ELF-1 (cell line): Measurements from ENCODE around the gene NBPF20.
"Not testable (repeated sequence)": the region's sequence is repeated elsewhere in the genome, so short reads cannot be mapped to it uniquely, and the experiment has no call there.

Experiments used
- DNase-seq: peaks from one replicate; pipeline ENCODE4 v3.0.0-alpha.2; 2016; ENCODE audit warnings: low read depth, low spot score

NBPF20 gene

DNA sequence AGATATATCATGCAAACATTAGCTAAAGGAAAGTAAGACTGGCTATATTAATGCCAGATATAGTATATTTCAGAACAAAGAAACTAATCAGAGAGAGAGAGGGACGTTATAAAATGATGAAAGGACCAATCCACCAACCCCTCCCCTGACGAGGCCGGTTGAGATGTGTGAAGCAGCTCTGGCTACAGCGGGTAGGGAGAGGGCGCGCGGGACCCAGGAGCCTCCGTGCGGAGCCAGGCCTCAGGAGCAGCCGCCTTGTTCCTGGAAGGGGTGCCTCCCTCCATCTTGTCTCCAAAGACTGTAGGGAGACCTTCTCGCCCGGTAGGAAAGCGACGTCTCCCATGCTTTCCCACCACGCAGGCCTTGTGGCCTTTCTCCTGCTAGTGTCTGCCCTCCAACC lies 5.4 kb upstream of the NBPF20 start:
- DNase-seq: not testable (repeated sequence)

DNA sequence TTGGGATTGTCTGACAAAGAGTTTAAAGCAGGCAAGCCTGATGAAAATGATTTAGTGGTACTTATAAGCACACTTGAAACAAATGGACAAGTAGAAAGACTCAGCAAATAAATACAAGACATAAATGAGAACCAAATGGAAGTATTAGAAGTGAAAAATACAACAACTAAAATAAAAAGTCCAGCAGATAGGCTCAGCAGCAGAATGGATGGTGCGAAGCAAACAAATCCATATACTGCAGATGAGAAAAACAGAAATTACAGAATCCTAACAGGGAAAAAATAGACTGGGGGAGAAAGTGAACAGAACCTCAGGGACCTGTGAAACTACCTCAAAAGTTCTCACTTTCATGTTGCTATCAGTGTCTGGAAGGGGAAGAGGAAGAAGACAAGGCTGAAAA lies 3.9 kb upstream of the NBPF20 start:
- DNase-seq: not testable (repeated sequence)

DNA sequence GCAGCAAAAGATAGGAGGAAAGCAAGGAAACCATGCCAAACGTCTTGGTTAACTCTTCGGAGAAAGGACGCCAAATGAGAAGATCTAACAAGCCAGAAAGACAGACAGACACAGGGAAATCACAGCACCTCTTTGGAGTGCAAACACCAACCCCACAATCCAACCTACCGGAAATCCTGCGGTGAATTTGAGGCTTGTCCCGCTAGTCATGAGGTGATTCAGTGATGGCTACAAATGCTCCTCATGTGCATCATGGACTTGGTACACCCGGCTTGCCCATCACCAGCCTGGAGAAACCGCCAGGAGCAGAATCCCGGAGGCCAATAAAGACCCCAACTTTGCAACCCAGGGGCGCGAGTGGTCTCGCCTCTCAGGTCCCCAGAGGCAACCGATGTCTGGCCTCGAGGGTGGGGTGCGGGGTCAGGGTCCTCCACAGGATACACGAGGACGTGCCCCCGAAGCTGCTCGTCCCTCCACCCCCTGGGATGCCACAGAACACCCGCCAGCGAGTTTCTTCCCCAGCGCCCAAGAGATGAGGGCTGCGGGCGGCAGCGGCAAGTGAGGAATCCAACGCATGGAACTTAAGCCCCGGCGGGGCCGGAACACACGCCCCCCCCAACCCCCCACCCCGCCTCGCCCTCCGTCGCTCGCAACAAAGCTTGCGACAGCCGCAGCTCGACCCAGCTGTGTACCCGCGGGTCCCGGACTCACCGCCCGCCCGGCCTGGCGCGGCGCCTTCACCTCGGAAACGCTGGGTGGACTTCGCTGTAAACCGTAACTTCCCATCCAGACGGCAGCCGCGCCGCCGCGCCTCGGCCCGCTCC lies 579 bp downstream of the NBPF20 start:
- DNase-seq: peak; percentile 12

DNA sequence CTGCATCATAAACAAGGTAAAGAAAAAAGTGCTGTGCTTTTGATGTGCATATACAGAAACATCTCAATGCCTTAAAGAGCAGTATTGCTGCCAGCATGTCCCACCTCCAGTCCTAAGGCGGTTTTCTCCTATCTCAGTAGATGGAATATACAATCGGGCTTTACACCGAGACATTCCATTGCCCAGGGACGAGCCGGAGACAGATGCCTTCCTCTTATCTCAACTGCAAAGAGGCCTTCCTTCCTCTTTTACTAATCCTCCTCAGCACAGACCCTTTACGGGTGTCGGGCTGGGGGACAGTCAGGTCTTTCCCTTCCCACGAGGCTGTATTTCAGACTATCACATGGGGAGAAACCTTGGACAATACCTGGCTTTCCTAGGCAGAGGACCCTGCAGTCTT lies 10.3 kb downstream of the NBPF20 start:
- DNase-seq: not testable (repeated sequence)

GRCh38 chr1:145407266-145407665 lies 18.1 kb downstream of the NBPF20 start:
- DNase-seq: not testable (repeated sequence)

- peak; percentile 16 for DNase-seq
Measured at GRCh38 chr1:145404949-145405348, 20.5 kb downstream of the NBPF20 start.

DNA sequence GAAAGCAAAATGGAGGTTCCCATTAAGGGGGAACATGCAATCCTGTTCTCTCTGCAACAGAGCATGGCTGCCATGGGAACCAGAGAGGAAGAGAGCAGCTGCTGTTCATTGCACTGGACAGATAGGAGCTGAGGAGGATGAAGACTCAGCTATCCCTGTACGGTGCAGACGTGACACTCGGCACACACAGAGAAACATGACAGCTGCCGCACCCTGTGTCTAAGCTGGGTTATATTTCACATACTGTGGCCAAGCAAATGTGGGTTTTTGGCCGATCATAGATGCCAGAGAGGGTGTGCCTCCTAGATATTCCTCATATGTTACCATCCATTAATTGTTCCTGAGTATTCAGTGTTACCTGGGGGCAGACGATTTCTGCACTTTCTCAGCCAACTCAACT lies 24.7 kb downstream of the NBPF20 start:
- not testable (repeated sequence) for DNase-seq
